ENCODE data around the gene TRAPPC4.
"Not testable (repeated sequence)": the region's sequence is repeated elsewhere in the genome, so short reads cannot be mapped to it uniquely, and the experiment has no call there.

TRAPPC4 gene

GRCh38 chr11:119034813-119035212 lies 16.2 kb downstream of the TRAPPC4 start:
- DNase-seq, result no peak

- no peak for DNase-seq
Observed at GRCh38 chr11:119038884-119039283, 20.3 kb downstream of the TRAPPC4 start.

DNA sequence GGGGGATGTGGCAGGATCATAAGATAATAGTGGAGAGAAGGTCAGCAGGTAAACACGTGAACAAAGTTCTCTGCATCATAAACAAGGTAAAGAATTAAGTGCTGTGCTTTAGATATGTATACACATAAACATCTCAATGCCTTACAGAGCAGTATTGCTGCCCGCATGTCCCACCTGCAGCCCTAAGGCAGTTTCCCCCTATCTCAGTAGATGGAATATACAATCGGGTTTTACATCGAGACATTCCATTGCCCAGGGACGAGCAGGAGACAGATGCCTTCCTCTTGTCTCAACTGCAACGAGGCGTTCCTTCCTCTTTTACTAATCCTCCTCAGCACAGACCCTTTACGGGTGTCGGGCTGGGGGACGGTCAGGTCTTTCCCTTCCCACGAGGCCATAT lies 20.9 kb downstream of the TRAPPC4 start:
- DNase-seq, result not testable (repeated sequence)

- no peak for DNase-seq
Observed at GRCh38 chr11:119041821-119042514, 23.4 kb downstream of the TRAPPC4 start.

GRCh38 chr11:119042927-119043326 lies 24.4 kb downstream of the TRAPPC4 start:
- no peak for DNase-seq

DNA sequence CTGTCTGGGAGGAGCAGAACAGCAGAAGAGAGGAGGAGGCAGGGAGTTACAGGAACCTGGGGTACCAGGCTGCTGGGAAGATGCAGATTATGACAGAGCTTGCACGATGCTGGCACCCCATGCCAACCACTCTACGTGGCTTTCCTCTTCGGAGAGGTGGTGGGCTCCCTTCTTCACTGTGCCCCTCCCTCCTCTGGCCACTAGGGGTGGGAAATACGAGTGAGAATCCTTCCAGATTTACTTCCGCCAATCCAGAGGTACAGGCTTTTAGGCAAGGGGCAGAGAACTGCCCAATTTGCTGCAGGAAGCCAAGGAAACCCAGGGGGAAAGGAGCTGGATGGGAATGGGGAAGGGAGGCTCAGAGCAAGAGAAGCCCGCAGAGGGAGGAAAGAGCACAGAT lies 26.1 kb downstream of the TRAPPC4 start:
- DNase-seq, result no peak

- DNase-seq, result no peak
Observed at GRCh38 chr11:119046489-119046888, 27.9 kb downstream of the TRAPPC4 start.

GRCh38 chr11:119047205-119047604 lies 28.6 kb downstream of the TRAPPC4 start:
- no peak for DNase-seq

GRCh38 chr11:119048644-119049043 lies 30.1 kb downstream of the TRAPPC4 start:
- no peak for DNase-seq

DNA sequence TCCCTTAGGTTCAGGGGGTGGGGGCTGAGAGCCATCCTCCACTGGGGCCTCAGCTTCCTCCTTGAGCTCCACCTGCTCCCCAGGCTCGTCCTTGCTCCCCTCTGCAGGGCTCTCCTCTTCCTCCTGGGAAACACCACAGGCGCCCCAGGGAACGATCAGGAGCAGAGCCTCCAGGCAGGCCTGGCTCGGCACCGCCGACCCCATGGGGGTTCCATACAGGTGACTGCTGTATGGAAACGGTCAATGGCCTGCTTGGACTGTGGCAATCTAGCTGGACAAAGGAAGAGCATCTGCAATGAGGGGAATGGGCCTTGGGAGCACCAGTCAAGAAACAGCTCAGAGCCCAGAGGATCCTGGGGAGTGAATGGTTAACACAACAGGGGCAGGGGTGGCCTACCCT lies 30.5 kb downstream of the TRAPPC4 start:
- no peak for DNase-seq

DNA sequence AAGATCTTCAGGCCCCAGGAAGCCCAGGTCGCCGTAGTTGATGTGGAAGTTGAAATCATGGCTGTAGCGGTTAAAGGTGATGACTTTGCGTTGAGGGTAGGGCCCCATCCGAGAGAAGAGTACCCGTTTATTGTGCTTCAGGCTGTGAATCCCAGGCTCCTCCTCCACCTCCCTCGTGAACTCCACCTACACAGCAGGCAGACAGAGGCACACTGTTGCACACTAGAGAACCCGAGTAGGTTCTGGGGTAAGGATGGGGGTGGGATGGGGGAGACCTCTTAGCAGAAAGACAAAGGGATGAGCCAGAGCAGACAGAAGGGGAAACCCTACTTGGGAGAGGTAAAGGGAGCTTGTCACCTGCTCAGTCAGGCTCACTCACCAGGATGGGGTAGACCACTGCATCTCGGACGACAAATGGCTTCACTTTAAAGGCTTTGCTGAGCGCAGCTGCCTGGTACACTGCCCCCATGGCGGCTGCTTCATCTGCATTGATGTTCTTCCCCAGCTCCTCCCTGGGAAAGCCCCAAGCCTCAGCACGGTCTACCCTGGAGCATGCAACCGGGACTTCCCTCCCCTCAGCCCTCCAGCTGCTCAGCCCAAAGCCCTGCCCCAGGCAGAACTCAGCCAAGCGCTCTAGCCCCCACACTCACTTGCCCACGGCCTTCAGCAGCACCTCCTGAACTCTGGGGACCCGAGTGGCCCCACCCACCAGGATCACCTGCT lies 33.0 kb downstream of the TRAPPC4 start:
- no peak for DNase-seq

DNA sequence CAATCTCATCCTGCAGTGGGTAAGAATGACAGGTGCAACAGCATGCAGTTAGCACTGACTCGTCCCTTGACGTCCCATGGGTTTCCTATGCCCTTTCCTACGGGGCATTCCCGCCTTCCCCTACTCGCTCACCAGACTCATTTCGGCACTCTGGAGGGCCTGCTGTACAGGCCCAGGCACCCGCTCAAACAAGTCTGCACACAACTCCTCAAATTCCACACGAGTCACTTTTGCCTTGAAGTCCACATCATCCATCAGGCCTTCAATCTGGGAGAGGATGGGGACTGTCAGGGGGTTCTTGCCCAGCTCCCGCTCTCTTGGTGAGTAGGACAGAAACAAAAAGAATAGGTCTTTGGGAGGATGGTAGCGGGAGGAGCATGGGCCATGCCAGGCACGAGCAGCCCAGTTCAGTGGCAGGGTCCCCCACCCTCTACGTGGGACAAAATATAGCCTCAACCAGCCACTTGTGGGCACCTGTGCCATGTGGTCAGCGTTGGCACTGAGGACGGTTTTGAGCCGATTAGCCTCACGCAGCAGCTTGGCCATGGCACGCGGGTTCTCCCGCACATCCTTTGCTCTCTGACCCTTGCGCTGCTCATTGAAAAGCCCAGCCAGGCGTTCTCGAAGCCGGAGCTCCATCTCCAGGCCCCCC lies 33.7 kb downstream of the TRAPPC4 start:
- no peak for DNase-seq

GRCh38 chr11:119054418-119054817 lies 35.9 kb downstream of the TRAPPC4 start:
- no peak for DNase-seq

GRCh38 chr11:119055901-119056300 lies 37.3 kb downstream of the TRAPPC4 start:
- peak in 1 of 5 donors; percentile 41 for DNase-seq

DNA sequence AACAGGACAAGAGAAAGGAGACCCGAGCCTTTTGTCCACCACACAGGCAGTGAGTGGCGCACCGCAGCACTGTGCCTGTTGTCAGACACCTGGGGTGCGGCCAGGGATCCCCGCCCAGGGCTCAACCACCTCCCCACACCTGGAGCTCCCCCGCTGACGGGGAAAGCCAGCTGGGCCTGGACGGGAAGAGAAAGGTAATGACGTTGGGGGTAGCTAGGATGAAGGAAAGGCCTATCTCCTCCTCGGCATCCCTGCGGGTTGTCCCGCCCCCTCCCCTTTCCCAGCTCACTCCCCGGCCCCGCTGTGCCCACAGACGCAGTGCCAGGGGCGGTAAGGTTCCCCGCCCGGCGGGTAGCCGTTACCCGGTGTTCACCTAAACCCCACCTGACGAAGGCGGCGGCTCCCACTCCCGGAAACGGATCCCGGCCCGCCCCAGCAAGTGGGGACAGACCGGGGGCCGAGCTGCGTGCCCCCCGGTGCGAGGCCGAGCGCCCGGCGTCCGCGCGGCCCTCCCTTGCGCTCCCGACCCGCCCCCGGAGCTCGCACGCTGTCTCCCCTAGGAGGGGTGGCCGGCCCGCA lies 37.9 kb downstream of the TRAPPC4 start:
- DNase-seq, result peak; percentile 29 to 50 (median 39)

- peak; percentile 97 to 99 (median 98) for DNase-seq
Observed at GRCh38 chr11:119057000-119057769, 38.6 kb downstream of the TRAPPC4 start, which contains the start of gene HYOU1. Gene HYOU1 (minus strand): TSS chr11:119057205. CDS start chr11:119056160, 1,045 bp downstream.

GRCh38 chr11:119059128-119059527 lies 40.6 kb downstream of the TRAPPC4 start:
- DNase-seq, result not testable (repeated sequence)

DNA sequence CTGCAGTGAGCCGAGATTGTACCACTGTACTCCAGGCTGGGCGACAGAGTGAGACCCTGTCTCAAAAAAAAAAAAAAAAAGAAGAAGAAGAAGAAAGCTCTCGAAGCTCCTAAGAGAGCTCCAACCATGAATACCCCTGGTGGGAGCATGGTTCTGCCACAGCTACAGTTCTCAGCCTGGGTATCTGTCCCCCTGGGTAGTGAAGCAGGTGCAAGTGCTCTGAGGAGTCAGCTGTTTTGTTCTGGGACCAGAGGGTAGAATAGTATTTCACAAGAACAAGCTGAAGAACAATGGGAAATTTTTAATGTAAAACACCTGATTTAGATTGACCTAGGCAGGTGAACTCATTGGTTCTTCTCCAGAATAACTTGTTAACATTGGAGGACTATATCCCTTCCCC lies 42.7 kb downstream of the TRAPPC4 start:
- no peak for DNase-seq

- no peak for DNase-seq
Observed at GRCh38 chr11:119062779-119063178, 44.2 kb downstream of the TRAPPC4 start.

GRCh38 chr11:119065369-119065768 lies 46.8 kb downstream of the TRAPPC4 start:
- DNase-seq, result peak in 1 of 5 donors; percentile 71

- DNase-seq, result peak; percentile 98 to 99 (median 98)
Observed at GRCh38 chr11:119067371-119068222, 49.0 kb downstream of the TRAPPC4 start, which contains the start of gene VPS11. Gene VPS11 (plus strand): TSS chr11:119067818. CDS start chr11:119067824, 6 bp downstream.

All from T-helper 1 cell (primary cell).